ENCODE results near the gene KIRREL3.

- TF ChIP-seq POLR2A (IDR thresholded peaks at IDR 0.05) (no peak), CTCF (IDR thresholded peaks at IDR 0.05) (no peak)
Observed at GRCh38 chr11:126968915-126969314, 31.7 kb downstream of the KIRREL3 start.

All from prostate gland (tissue), 2 donors.